Measurements from ENCODE around the gene TSC22D1. TPM values are rescaled to one million over a fixed set of nuclear protein-coding genes. Genes with fewer than 3 reads are reported as not detected.
A peak's percentile ranks its signal among the peaks of the same experiment; 100 is the strongest.

TSC22D1 gene
- total and polyA plus RNA-seq, 4 donors = 247 to 349 (median 291) TPM

- Histone ChIP-seq H3K27me3 (ENCODE audit: control insufficient read depth, insufficient read depth, low read length) (no peaks in the 10 kb centered on the region), H3K9me3 (ENCODE audit: control insufficient read depth, insufficient read depth, low read length) (no peaks in the 10 kb centered on the region), H3K4me3 (ENCODE audit: low read depth, low read length) (no peak overlapping the region), H3K4me1 (ENCODE audit: control insufficient read depth, insufficient read depth, low read length) (peaks cover 22% of the 10 kb centered on the region), H3K36me3 (ENCODE audit: control insufficient read depth, insufficient read depth, low read length) (no peaks in the 10 kb centered on the region), H3K27ac (ENCODE audit: low read depth, low read length) (no peak overlapping the region)
- DNase-seq (ENCODE audit: low read depth in 4 of 6, low spot score in 6 of 6) = no peak
- 100% methylated on average over 2 of the region's 3 CpGs for WGBS (ENCODE audit: insufficient coverage)
Measured at GRCh38 chr13:44398606-44399005, 177.5 kb downstream of the TSC22D1 start.

DNA sequence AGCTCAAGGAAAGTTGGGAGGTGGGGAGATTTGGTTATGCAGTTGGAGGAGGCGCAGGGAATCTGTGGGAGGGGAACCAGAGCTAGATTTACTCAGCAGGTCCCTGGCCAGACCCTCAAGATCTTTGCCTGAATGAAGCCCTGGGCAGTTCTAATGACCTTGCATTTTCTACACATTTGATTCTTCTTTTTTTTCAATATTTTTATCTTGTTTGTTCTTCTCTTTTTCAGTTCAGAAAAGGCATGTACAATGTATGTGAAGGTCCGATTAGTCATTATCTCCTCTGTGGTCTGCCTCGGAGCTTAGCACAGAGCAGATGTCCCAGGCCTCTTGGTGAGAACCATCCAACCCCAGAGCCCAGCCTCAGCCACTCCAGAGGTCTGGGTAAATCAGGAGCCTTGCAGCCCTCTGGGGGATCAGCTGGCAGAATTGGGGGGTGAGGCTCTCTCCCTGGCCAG, 178.3 kb downstream of the TSC22D1 start:
- H3K27me3 ChIP-seq (ENCODE audit: control insufficient read depth, insufficient read depth, low read length) = no peaks in the 10 kb centered on the region
- H3K9me3 ChIP-seq (ENCODE audit: control insufficient read depth, insufficient read depth, low read length) = no peaks in the 10 kb centered on the region
- peaks cover 20% of the 10 kb centered on the region for H3K4me1 ChIP-seq (ENCODE audit: control insufficient read depth, insufficient read depth, low read length)
- DNase-seq (ENCODE audit: low read depth in 4 of 6, low spot score in 6 of 6) = no peak
- no peak overlapping the region for H3K27ac ChIP-seq (ENCODE audit: low read depth, low read length)
- H3K36me3 ChIP-seq (ENCODE audit: control insufficient read depth, insufficient read depth, low read length) = peaks cover 2% of the 10 kb centered on the region
- no peak overlapping the region for H3K4me3 ChIP-seq (ENCODE audit: low read depth, low read length)
- WGBS (ENCODE audit: insufficient coverage) = 86% methylated on average over 2 of the region's 3 CpGs

GRCh38 chr13:44396701-44397580, 179.2 kb downstream of the TSC22D1 start:
- DNase-seq (ENCODE audit: low read depth in 4 of 6, low spot score in 6 of 6) = peak in 2 of 6 donors; percentile 45 to 59
- Histone ChIP-seq H3K27ac (ENCODE audit: low read depth, low read length) (peak overlapping the region; percentile 42), H3K27me3 (ENCODE audit: control insufficient read depth, insufficient read depth, low read length) (no peaks in the 10 kb centered on the region), H3K36me3 (ENCODE audit: control insufficient read depth, insufficient read depth, low read length) (peaks cover 2% of the 10 kb centered on the region), H3K4me3 (ENCODE audit: low read depth, low read length) (no peak overlapping the region), H3K9me3 (ENCODE audit: control insufficient read depth, insufficient read depth, low read length) (no peaks in the 10 kb centered on the region), H3K4me1 (ENCODE audit: control insufficient read depth, insufficient read depth, low read length) (peaks cover 18% of the 10 kb centered on the region)
- WGBS (ENCODE audit: insufficient coverage) = 35% methylated on average over 19 of the region's 26 CpGs

DNA sequence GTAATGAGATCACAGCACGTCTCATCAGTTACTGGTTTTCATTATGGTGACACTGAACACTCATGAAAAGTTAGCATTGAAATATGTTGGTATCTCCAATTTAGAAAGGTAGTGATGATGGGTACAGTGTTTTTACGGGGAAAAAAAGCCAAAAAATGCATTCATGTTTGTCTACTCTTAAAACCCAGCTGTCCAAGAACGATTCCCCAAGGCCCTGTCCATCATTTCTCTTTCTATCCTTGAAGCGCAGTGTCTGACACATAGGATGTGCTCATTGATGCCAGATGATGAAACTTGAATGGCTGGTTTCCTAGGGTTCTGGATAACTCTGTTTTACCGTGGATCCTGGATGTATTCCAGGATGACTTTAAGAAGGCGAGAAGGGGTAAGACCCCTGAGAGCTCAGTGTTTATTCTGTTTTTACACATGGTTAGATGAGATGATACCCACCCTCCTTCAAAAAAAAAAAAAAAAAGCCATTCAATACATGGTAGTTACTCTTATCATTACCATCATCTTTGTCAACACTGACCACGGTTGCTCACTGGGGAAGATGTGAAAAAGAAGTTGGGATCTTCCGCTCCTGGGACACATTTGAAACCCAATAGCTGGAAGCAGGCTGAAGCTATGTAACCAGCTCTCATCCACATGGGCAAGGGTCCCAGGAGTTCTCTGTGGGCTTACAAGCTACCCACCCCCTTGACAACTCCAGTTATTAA, 180.0 kb downstream of the TSC22D1 start:
- Histone ChIP-seq H3K4me3 (ENCODE audit: low read depth, low read length) (no peak overlapping the region), H3K36me3 (ENCODE audit: control insufficient read depth, insufficient read depth, low read length) (peaks cover 4% of the 10 kb centered on the region), H3K27me3 (ENCODE audit: control insufficient read depth, insufficient read depth, low read length) (no peaks in the 10 kb centered on the region), H3K9me3 (ENCODE audit: control insufficient read depth, insufficient read depth, low read length) (no peaks in the 10 kb centered on the region), H3K4me1 (ENCODE audit: control insufficient read depth, insufficient read depth, low read length) (peaks cover 18% of the 10 kb centered on the region), H3K27ac (ENCODE audit: low read depth, low read length) (peak overlapping the region; percentile 42)
- 87% methylated on average over 3 of the region's 8 CpGs for WGBS (ENCODE audit: insufficient coverage)
- DNase-seq (ENCODE audit: low read depth in 4 of 6, low spot score in 6 of 6) = no peak

GRCh38 chr13:44394658-44395057, 181.5 kb downstream of the TSC22D1 start:
- Histone ChIP-seq H3K4me3 (ENCODE audit: low read depth, low read length) (no peak overlapping the region), H3K36me3 (ENCODE audit: control insufficient read depth, insufficient read depth, low read length) (peaks cover 4% of the 10 kb centered on the region), H3K4me1 (ENCODE audit: control insufficient read depth, insufficient read depth, low read length) (peaks cover 18% of the 10 kb centered on the region), H3K9me3 (ENCODE audit: control insufficient read depth, insufficient read depth, low read length) (no peaks in the 10 kb centered on the region), H3K27me3 (ENCODE audit: control insufficient read depth, insufficient read depth, low read length) (no peaks in the 10 kb centered on the region), H3K27ac (ENCODE audit: low read depth, low read length) (no peak overlapping the region)
- DNase-seq (ENCODE audit: low read depth in 4 of 6, low spot score in 6 of 6) = peak in 2 of 6 donors; percentile 21 to 37

DNA sequence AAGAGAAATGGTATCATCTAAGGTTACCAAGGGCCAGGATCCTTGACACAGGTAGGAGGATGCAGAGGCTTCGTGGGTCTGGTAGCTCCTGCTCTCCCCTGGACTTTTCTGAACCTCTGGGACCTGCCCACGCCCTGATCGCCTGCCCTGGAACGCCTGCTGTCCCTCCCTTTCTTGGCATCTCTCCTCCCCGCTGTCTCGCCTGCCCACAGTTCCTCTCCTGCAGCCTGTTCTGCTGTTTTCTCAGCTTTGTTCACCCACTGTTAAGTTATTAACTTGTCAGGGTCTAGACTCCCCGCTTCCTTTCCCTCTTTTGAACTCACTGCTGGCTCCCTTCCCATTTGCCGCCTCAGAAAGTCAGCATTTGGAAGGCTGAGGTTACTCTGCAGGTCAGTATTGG, 182.7 kb downstream of the TSC22D1 start:
- H3K4me3 ChIP-seq (ENCODE audit: low read depth, low read length) = no peak overlapping the region
- peaks cover 4% of the 10 kb centered on the region for H3K36me3 ChIP-seq (ENCODE audit: control insufficient read depth, insufficient read depth, low read length)
- H3K27ac ChIP-seq (ENCODE audit: low read depth, low read length) = no peak overlapping the region
- H3K27me3 ChIP-seq (ENCODE audit: control insufficient read depth, insufficient read depth, low read length) = no peaks in the 10 kb centered on the region
- DNase-seq (ENCODE audit: low read depth in 4 of 6, low spot score in 6 of 6) = peak in 2 of 6 donors; percentile 51 to 68
- 47% methylated on average over 7 of the region's 8 CpGs for WGBS (ENCODE audit: insufficient coverage)
- no peaks in the 10 kb centered on the region for H3K9me3 ChIP-seq (ENCODE audit: control insufficient read depth, insufficient read depth, low read length)
- peaks cover 18% of the 10 kb centered on the region for H3K4me1 ChIP-seq (ENCODE audit: control insufficient read depth, insufficient read depth, low read length)

GRCh38 chr13:44389876-44390275, 186.3 kb downstream of the TSC22D1 start:
- Histone ChIP-seq H3K9me3 (ENCODE audit: control insufficient read depth, insufficient read depth, low read length) (no peaks in the 10 kb centered on the region), H3K4me3 (ENCODE audit: low read depth, low read length) (no peak overlapping the region), H3K27ac (ENCODE audit: low read depth, low read length) (no peak overlapping the region), H3K36me3 (ENCODE audit: control insufficient read depth, insufficient read depth, low read length) (peaks cover 11% of the 10 kb centered on the region), H3K27me3 (ENCODE audit: control insufficient read depth, insufficient read depth, low read length) (no peaks in the 10 kb centered on the region), H3K4me1 (ENCODE audit: control insufficient read depth, insufficient read depth, low read length) (peaks cover 10% of the 10 kb centered on the region)
- no peak for DNase-seq (ENCODE audit: low read depth in 4 of 6, low spot score in 6 of 6)
- WGBS (ENCODE audit: insufficient coverage) = no CpG with 5 or more reads among the region's 1 CpG

DNA sequence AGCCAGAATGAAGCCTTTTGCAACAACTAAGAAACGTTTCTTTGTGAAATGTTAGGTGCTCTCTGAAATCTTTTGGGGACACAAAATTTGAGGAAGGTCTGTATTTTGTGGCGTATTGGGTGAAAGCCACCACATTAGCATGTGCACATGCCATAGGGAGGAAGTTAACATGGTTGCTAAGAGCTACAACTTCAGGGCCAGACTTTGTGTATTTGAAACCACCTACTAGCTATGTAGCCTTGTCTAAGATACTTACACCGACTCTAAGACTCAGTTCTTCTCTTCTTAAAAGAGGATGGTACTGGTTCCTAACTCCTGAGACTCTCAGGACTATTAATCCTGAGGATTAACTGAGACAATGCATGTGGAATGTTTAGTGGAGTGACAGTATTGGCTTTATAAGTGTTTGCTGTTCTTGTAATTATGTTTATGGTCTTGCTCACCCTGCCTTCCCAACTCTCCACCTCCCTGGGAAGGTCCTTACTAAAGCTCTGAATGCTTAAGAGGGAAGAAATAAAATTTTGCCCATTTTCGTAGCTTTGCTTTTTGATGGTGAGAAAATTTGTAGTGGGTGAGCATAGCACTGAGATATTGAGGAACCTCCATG, 187.0 kb downstream of the TSC22D1 start:
- H3K36me3 ChIP-seq (ENCODE audit: control insufficient read depth, insufficient read depth, low read length) = peaks cover 11% of the 10 kb centered on the region
- no peak for DNase-seq (ENCODE audit: low read depth in 4 of 6, low spot score in 6 of 6)
- no peak overlapping the region for H3K27ac ChIP-seq (ENCODE audit: low read depth, low read length)

GRCh38 chr13:44388427-44389059, 187.6 kb downstream of the TSC22D1 start:
- 45% methylated on average over 4 of the region's 7 CpGs for WGBS (ENCODE audit: insufficient coverage)
- no peak overlapping the region for H3K27ac ChIP-seq (ENCODE audit: low read depth, low read length)
- DNase-seq (ENCODE audit: low read depth in 4 of 6, low spot score in 6 of 6) = peak in 1 of 6 donors; percentile 31

More for the DNA sequence above, 187.0 kb downstream of the TSC22D1 start:
- no peak overlapping the region for H3K4me3 ChIP-seq (ENCODE audit: low read depth, low read length)
- WGBS (ENCODE audit: insufficient coverage) = 80% methylated on average over 3 of the region's 4 CpGs
- H3K27me3 ChIP-seq (ENCODE audit: control insufficient read depth, insufficient read depth, low read length) = no peaks in the 10 kb centered on the region
- peaks cover 12% of the 10 kb centered on the region for H3K4me1 ChIP-seq (ENCODE audit: control insufficient read depth, insufficient read depth, low read length)
- no peaks in the 10 kb centered on the region for H3K9me3 ChIP-seq (ENCODE audit: control insufficient read depth, insufficient read depth, low read length)

More at GRCh38 chr13:44388427-44389059, 187.6 kb downstream of the TSC22D1 start:
- Histone ChIP-seq H3K4me1 (ENCODE audit: control insufficient read depth, insufficient read depth, low read length) (peaks cover 12% of the 10 kb centered on the region), H3K36me3 (ENCODE audit: control insufficient read depth, insufficient read depth, low read length) (peaks cover 11% of the 10 kb centered on the region), H3K27me3 (ENCODE audit: control insufficient read depth, insufficient read depth, low read length) (no peaks in the 10 kb centered on the region), H3K9me3 (ENCODE audit: control insufficient read depth, insufficient read depth, low read length) (no peaks in the 10 kb centered on the region), H3K4me3 (ENCODE audit: low read depth, low read length) (no peak overlapping the region)

Measured in spinal cord (tissue), 10 donors.